ENCODE measurements around the gene UPF2. TPM values are rescaled to one million over a fixed set of nuclear protein-coding genes. Genes with fewer than 3 reads are reported as not detected.
A peak's percentile ranks its signal among the peaks of the same experiment; 100 is the strongest.
"Not testable (repeated sequence)": the region's sequence is repeated elsewhere in the genome, so short reads cannot be mapped to it uniquely, and the experiment has no call there.

The UPF2 gene
- total and polyA plus RNA-seq, 2 donors = 20.2 to 31.4 TPM

DNA sequence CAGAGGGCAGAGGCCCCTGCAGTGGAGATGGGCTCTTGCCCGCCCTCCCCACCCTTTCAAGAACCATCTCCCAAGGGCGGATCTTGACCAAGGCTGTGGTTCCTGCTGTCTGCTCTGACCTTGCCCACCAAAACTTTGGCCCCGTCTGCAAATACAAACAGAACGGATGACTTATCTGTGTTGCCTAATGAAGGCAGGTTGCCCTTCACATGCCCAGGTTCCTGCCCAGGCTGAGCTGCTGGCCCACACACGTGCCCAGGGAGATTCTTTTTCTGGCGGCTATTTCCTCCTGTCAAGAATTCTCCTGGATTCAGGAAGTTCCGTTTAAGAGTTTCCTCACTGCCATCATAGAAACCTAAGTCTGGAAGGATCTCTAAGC, 141.2 kb downstream of the UPF2 start:
- no peaks in the 10 kb centered on the region for H3K36me3 ChIP-seq (ENCODE audit: insufficient read depth)
- DNase-seq (ENCODE audit: extremely low spot score) = no peak
- WGBS = 52% methylated on average over 7 of the region's 7 CpGs
- H3K27ac ChIP-seq (ENCODE audit: low read depth) = no peak overlapping the region
- H3K4me3 ChIP-seq (ENCODE audit: low read depth, low read length) = no peak overlapping the region
- no peaks in the 10 kb centered on the region for H3K4me1 ChIP-seq (ENCODE audit: insufficient read depth)

DNA sequence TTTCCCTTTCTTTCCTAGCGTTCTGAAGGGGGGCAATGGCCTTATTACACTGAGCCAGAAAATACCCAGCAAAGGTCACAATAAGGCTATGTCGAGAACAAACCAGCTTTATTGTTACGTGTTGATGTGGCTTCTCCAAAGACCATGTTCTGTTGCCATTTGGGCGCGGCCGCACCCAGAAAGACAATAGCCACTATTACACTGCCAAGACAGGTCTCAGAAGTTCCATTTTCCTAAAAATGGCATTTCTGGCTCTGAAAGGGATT, 141.6 kb downstream of the UPF2 start:
- Histone ChIP-seq H3K27ac (ENCODE audit: low read depth) (no peak overlapping the region), H3K4me1 (ENCODE audit: insufficient read depth) (no peaks in the 10 kb centered on the region), H3K4me3 (ENCODE audit: low read depth, low read length) (no peak overlapping the region), H3K36me3 (ENCODE audit: insufficient read depth) (no peaks in the 10 kb centered on the region)
- WGBS = 93% methylated on average over 6 of the region's 6 CpGs
- DNase-seq (ENCODE audit: extremely low spot score) = no peak

DNA sequence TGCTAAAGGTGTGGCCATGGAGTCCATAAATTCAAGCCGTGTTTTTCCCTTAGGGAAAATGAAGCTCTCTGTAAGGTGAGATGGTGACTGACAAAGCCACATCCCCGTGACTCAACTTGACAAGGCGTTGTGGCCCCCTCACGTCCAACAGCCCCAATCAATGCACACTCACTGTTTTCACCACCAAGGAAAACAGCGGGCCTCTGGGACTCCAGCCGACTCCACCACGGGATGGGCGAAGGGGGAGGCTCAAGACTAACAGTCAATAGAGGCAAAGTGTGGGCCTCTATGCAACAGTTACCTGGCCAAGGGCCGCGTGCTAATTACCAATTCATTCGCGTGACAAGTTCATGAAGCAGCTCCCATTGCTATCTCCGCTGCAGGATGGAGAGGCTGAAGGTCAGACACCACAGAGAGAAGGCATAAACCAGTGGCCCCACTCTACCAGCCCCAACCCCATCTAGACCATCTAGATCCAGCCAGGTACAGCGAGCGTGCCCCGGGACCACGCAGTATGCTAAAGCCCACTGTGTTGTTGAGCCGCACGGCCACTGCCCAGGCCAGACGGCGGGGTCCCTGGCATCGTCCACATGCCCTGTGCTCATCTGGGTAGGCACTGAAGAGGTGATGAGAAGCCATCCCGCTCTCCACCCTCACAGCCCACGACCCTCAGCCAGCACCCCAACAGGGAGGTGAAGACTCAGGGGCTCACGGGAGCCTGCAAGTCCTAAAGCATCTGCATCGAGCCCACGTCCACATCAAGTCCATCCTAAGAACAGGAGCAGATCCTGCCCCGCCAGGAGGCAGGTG, 143.3 kb downstream of the UPF2 start:
- WGBS = 94% methylated on average over 28 of the region's 28 CpGs
- H3K27ac ChIP-seq (ENCODE audit: low read depth) = no peak overlapping the region

DNA sequence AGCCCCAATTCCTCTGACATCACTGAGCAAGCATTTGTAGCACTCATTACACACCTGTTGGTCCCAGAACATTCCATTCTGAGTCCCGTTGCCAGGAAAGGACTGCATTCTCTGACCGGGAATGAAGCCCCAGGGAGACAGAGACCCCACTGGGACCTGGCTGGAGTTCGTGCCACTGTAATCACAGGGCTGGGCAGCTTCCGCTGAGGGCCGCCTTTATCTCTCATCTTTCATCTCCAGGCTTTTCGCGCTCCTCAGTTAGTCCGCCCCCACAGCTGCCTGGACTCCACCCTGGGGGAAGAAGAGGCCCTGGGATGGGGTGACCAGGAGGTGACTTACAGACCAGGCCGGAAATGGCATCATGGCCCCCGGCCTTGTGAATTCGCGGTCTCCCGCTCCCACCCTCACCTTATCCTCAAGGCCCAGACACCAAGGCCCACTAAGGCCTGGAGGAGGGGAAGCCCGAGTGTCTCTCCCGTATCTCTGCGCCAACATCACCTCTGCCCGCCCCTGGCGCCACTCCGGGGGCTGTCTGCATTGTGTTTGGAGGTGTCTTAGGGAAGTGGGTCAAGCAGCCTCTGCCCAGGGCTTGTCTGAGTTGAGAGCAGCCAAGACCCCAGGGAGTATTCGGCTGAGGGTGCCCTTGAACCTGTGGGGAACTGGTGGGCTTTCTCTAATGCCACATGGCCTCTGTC, 144.1 kb downstream of the UPF2 start:
- no peak overlapping the region for H3K4me3 ChIP-seq (ENCODE audit: low read depth, low read length)
- 67% methylated on average over 20 of the region's 20 CpGs for WGBS
- H3K36me3 ChIP-seq (ENCODE audit: insufficient read depth) = no peaks in the 10 kb centered on the region
- no peaks in the 10 kb centered on the region for H3K4me1 ChIP-seq (ENCODE audit: insufficient read depth)
- peak; percentile 11 for DNase-seq (ENCODE audit: extremely low spot score)
- H3K27ac ChIP-seq (ENCODE audit: low read depth) = no peak overlapping the region

More for the DNA sequence above, 143.3 kb downstream of the UPF2 start:
- no peak overlapping the region for H3K4me3 ChIP-seq (ENCODE audit: low read depth, low read length)
- DNase-seq (ENCODE audit: extremely low spot score) = no peak
- no peaks in the 10 kb centered on the region for H3K4me1 ChIP-seq (ENCODE audit: insufficient read depth)
- no peaks in the 10 kb centered on the region for H3K36me3 ChIP-seq (ENCODE audit: insufficient read depth)

DNA sequence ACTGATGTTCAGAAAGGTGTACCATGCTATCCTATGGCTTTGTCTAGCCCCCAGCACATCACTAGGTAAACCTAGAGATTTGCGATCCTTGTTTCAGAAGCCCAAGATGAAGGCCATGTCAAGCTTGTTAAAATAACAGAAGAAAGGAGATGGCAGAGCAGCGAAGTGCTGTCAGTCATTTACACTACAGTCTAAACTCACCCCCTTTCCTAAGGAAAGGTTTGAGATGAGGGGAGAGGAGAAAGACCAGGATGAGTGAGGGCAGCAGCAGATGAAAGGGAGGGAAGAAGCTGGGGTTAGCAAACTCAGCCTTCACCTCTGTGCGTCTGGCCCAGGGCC, 144.6 kb downstream of the UPF2 start:
- H3K4me1 ChIP-seq (ENCODE audit: insufficient read depth) = no peaks in the 10 kb centered on the region
- no peaks in the 10 kb centered on the region for H3K36me3 ChIP-seq (ENCODE audit: insufficient read depth)
- no peak overlapping the region for H3K4me3 ChIP-seq (ENCODE audit: low read depth, low read length)
- H3K27ac ChIP-seq (ENCODE audit: low read depth) = no peak overlapping the region
- no peak for DNase-seq (ENCODE audit: extremely low spot score)
- WGBS = 78% methylated on average over 3 of the region's 3 CpGs

DNA sequence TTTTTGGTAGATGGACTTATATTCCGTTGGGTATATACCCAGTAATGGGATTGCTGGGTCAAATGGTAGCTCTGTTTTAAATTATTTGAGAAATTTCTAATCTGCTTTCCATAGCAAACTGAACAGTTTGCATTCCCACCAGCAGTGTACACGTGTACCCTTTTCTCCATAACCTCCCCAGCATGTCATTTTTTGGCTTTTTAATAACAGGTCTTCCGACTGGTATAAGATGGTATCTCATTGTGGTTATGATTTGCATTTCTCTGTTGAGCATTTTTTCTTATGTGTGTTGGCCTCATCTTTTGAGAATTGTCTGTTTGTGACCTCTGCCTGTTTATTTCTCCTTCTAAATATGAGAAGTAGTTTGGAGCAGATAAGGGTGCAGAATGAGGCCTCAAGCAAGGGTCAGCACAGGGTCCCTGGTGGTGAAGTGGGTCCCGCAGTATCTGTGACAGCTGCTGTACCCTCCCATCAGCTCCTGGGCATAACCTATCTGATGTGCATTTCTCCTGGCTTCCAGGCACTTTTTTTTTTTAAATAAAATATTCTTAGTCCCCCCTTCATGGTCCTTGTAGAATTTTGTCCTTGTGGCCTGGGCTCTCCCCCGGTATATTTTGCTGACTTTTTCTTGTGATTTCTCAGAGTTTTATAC, 145.9 kb downstream of the UPF2 start:
- no peak overlapping the region for H3K4me3 ChIP-seq (ENCODE audit: low read depth, low read length)
- H3K36me3 ChIP-seq (ENCODE audit: insufficient read depth) = no peaks in the 10 kb centered on the region
- H3K27ac ChIP-seq (ENCODE audit: low read depth) = no peak overlapping the region
- H3K4me1 ChIP-seq (ENCODE audit: insufficient read depth) = no peaks in the 10 kb centered on the region
- 76% methylated on average over 5 of the region's 5 CpGs for WGBS
- DNase-seq (ENCODE audit: extremely low spot score) = no peak

DNA sequence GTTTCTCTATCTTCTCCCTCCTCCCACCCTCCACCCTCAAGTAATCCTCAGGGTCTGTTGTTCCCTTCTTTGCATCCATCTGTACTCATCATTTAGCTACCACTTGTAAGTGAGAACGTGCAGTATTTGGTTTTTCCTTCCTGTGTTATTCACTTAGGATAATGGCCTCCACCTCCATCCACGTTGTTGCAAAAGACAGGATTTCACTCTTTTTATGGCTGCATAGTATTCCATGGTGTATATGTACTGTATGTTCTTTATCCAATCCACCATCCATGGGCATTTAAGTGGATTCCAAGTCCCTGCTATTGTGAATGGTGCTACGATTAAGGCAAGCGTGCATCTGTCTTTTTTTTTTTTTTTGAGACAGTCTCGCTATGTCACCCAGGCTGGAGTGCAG, 147.0 kb downstream of the UPF2 start:
- DNase-seq (ENCODE audit: extremely low spot score) = no peak
- H3K4me3 ChIP-seq (ENCODE audit: low read depth, low read length) = no peak overlapping the region
- no peaks in the 10 kb centered on the region for H3K36me3 ChIP-seq (ENCODE audit: insufficient read depth)
- H3K4me1 ChIP-seq (ENCODE audit: insufficient read depth) = no peaks in the 10 kb centered on the region
- WGBS = 89% methylated on average over 5 of the region's 5 CpGs
- no peak overlapping the region for H3K27ac ChIP-seq (ENCODE audit: low read depth)

DNA sequence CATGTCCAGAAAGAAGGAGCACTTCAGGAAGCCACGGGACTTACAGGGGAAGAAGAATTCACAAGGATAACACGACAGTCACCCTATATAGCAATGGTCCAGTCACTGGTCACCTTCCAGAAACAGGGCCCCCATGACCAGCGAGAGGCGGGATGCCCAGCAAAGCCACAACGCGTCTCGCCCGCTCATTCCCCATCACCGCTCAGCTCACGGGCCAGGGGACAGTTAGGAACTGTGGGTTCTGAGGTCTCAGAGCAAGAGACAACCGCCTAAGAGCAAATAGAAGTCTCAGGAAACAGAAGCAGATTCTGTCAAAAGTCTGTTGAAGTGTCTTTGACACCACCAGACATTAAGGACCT, 147.5 kb downstream of the UPF2 start:
- Histone ChIP-seq H3K27ac (ENCODE audit: low read depth) (no peak overlapping the region), H3K4me3 (ENCODE audit: low read depth, low read length) (no peak overlapping the region), H3K36me3 (ENCODE audit: insufficient read depth) (no peaks in the 10 kb centered on the region), H3K4me1 (ENCODE audit: insufficient read depth) (no peaks in the 10 kb centered on the region)
- WGBS = 93% methylated on average over 11 of the region's 11 CpGs
- no peak for DNase-seq (ENCODE audit: extremely low spot score)

DNA sequence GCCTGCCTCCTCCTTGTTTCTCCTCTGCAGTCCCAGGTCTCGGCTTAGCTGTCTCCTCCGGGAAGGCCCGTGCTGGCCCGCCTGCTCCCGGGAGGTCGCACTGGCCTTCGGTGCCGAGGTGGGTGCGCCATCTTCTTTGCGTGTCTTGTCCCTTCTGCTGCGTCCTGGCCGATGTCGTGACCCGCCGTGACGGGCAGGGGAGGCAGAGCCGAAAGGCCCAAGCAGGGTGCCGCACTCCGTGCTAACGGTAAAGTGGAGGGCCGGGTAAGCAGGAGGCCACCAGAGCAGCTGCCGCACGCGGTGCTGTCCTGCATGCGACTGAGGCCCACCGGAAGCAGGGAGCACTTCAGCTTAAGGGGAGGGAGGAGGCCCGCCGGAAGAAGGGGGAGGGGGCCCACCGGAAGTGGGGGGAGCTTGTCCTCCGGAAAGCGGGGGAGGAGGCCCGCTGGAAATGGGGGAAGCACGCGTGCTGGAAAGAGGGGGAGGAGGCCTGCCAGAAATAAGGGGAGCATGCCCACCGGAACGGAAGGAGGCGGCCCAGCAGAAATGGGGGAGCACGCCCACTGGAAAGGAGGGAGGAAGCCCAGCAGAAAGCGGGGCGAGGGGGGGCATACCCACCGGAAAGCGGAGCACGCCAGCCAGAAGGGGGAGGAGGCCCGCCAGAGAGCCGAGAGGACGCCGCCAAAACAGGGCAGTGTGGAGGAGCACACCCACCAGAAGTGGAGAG, 148.1 kb downstream of the UPF2 start:
- no peak overlapping the region for H3K27ac ChIP-seq (ENCODE audit: low read depth)
- H3K4me1 ChIP-seq (ENCODE audit: insufficient read depth) = no peaks in the 10 kb centered on the region
- no peak overlapping the region for H3K4me3 ChIP-seq (ENCODE audit: low read depth, low read length)
- WGBS = 91% methylated on average over 47 of the region's 47 CpGs
- no peak for DNase-seq (ENCODE audit: extremely low spot score)
- H3K36me3 ChIP-seq (ENCODE audit: insufficient read depth) = no peaks in the 10 kb centered on the region

DNA sequence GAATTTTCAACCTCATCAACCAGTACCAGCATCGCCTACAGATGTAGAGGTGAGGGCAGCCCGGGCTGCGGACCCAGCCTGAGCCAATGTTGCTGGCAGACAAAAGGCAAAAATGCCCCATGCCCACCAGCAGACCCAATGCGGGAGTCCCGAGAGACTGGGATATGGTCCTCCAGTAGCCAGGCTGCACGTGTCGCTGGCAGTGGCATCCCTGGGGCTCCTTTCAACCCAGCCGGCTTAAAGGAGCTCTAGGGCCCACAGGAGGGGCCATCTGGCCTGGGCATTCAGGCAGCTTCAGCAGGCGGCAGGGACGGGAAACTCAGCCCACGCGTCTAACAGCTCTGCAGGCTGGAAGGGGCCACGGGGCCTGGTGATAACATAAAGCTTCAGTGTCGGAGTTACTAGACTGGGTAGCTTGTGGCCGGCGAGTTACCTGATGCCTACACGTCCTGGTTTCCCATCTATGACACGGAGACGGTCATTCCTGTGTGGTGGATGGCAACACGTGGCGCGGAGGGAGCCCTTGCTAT, 148.8 kb downstream of the UPF2 start:
- Histone ChIP-seq H3K36me3 (ENCODE audit: insufficient read depth) (no peaks in the 10 kb centered on the region), H3K4me1 (ENCODE audit: insufficient read depth) (no peaks in the 10 kb centered on the region), H3K4me3 (ENCODE audit: low read depth, low read length) (no peak overlapping the region), H3K27ac (ENCODE audit: low read depth) (no peak overlapping the region)
- no peak for DNase-seq (ENCODE audit: extremely low spot score)
- 90% methylated on average over 22 of the region's 22 CpGs for WGBS

DNA sequence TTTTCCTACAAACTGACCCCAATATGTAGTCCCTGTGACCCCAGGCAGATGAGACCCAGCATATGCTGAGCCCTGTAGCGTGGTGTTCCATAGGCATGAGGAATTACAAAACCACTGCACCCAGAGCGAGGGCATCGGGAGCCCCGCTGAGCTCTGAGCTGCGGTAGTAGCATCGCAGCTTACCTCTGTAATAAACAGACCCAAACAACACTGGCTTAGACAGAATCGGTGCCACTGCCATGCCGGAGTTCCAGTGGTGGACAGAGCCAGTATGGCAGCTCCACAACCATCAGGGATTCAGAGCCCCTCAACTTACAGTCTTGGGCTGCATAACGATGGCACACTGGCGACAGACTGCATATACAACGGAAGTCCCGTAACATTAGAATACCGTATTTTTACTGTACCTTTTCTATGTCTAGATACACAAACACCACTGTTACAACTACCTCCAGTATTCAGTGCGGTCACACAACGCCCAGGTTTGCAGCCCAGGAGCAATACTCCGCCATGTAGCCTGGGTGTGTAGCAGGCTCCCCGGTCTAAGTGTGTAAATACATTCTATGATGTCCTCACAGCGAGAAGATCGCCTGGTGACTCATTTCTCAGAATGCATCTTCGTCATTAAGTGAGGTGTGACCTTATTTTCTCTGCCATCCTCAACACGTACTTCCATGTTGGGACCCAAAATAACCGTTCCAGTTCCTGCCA, 150.7 kb downstream of the UPF2 start:
- Histone ChIP-seq H3K36me3 (ENCODE audit: insufficient read depth) (no peaks in the 10 kb centered on the region), H3K4me3 (ENCODE audit: low read depth, low read length) (no peak overlapping the region), H3K4me1 (ENCODE audit: insufficient read depth) (no peaks in the 10 kb centered on the region), H3K27ac (ENCODE audit: low read depth) (no peak overlapping the region)
- WGBS = 95% methylated on average over 22 of the region's 22 CpGs
- DNase-seq (ENCODE audit: extremely low spot score) = no peak

DNA sequence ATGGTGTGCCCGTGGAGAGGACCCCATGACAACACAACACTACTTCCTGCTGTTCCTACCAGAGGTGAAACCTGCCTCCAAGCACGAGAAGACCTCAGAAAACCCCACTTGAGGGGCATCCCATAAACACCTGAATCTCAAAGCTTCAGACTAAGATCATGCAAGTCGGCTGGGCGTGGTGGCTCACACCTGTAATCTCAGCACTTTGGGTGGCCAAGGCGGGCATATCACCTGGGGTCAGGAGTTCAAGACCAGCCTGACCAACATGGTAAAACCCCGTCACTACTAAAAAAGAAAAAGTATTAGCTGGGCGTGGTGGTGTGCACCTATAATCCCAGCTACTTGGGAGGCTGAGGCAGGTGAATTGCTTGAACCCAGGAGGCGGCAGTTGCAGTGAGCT, 153.3 kb downstream of the UPF2 start:
- not testable (repeated sequence) for DNase-seq (ENCODE audit: extremely low spot score); H3K4me3 ChIP-seq (ENCODE audit: low read depth, low read length); H3K27ac ChIP-seq (ENCODE audit: low read depth); H3K4me1 ChIP-seq (ENCODE audit: insufficient read depth); H3K36me3 ChIP-seq (ENCODE audit: insufficient read depth)
- WGBS = 83% methylated on average over 8 of the region's 8 CpGs
